GM18858 (cell line): Measurements from ENCODE around the gene HMGCR.

ENCODE experiments used
- ATAC-seq: cut with Tn5 transposase; IDR thresholded peaks from one replicate; pipeline ENCODE4 v1.9.1; 2021; ENCODE audit not compliant: unreplicated experiment

HMGCR gene

GRCh38 chr5:75380099-75380498 is 43.1 kb downstream of the HMGCR start:
- no peak for ATAC-seq

- no peak for ATAC-seq
Measured at GRCh38 chr5:75381456-75381855, 44.4 kb downstream of the HMGCR start.

- ATAC-seq = no peak
Measured at GRCh38 chr5:75384218-75384617, 47.2 kb downstream of the HMGCR start.

GRCh38 chr5:75387806-75388205 is 50.8 kb downstream of the HMGCR start:
- ATAC-seq = no peak

- ATAC-seq = no peak
Measured at GRCh38 chr5:75389430-75389829, 52.4 kb downstream of the HMGCR start.

- ATAC-seq = no peak
Measured at GRCh38 chr5:75395277-75395676, 58.3 kb downstream of the HMGCR start.

GRCh38 chr5:75405296-75405695 is 68.3 kb downstream of the HMGCR start:
- no peak for ATAC-seq
